Smooth muscle cell (in vitro differentiated cells): Measurements from ENCODE around the gene VKORC1. TPM values are rescaled to one million over a fixed set of nuclear protein-coding genes. Genes with fewer than 3 reads are reported as not detected.

Source experiments
- DNase-seq: peaks from one replicate; lab custom pipeline; 2025; ENCODE audit not compliant: unreplicated experiment; lab: John Stamatoyannopoulos, UW
- H2AFZ ChIP-seq: fragments of 200-600 bp; sonication (generic); 2 replicates; pipeline ENCODE4 v1.6.0; 2016; ENCODE audit warnings: antibody characterized with exemption, low read depth, mild to moderate bottlenecking
- H3F3A ChIP-seq: fragments of 200-600 bp; sonication (generic); 2 replicates; pipeline ENCODE4 v1.6.0; 2017; ENCODE audit warnings: antibody characterized with exemption, low read depth
- H3K27ac ChIP-seq: fragments of 200-600 bp; sonication (generic); 2 replicates; pipeline ENCODE4 v1.5.1; 2016; ENCODE audit warnings: low read depth, mild to moderate bottlenecking
- H3K27me3 ChIP-seq: fragments of 200-600 bp; sonication (generic); 2 replicates; pipeline ENCODE4 v1.6.1; 2016; ENCODE audit warnings: low read depth, mild to moderate bottlenecking
- H3K36me3 ChIP-seq: fragments of 200-600 bp; sonication (generic); 2 replicates; pipeline ENCODE4 v1.5.1; 2016; ENCODE audit warnings: low read depth
- H3K4me1 ChIP-seq: fragments of 200-600 bp; sonication (generic); 2 replicates; pipeline ENCODE4 v1.5.1; 2016; ENCODE audit warnings: low read depth
- H3K4me2 ChIP-seq: fragments of 200-600 bp; sonication (generic); 2 replicates; pipeline ENCODE4 v1.6.0; 2016; ENCODE audit warnings: mild to moderate bottlenecking
- H3K4me3 ChIP-seq: fragments of 200-600 bp; sonication (generic); 2 replicates; pipeline ENCODE4 v1.5.1; 2016; ENCODE audit warnings: mild to moderate bottlenecking
- H3K79me2 ChIP-seq: fragments of 200-600 bp; sonication (generic); 2 replicates; pipeline ENCODE4 v1.6.0; 2016; ENCODE audit warnings: low read depth, mild to moderate bottlenecking
- H3K9ac ChIP-seq: fragments of 200-600 bp; sonication (generic); 2 replicates; pipeline ENCODE4 v1.6.0; 2016; ENCODE audit warnings: low read depth
- H3K9me3 ChIP-seq: fragments of 200-600 bp; sonication (generic); replicated peaks from 2 replicates; pipeline ENCODE4 v1.5.1; 2016; ENCODE audit warnings: low read depth
- H4K20me1 ChIP-seq: fragments of 200-600 bp; sonication (generic); 2 replicates; pipeline ENCODE4 v1.6.0; 2016; ENCODE audit warnings: low read depth
- WGBS: methylation state at CpG from one replicate; pipeline ENCODE4 v1.1.7; 2016; ENCODE audit warnings: low lambda C conversion rate; 5-methylcytosine and 5-hydroxymethylcytosine counted together
- polyA plus RNA-seq: library from polyadenylated mRNA; unstranded; fragments of >200 nt; fragmentation: Nextera tagmentation; extraction: Ambion mirVana; gene quantifications from 2 replicates; pipeline ENCODE4 v1.2.1, GENCODE V29; 2016
- total RNA-seq: library from RNA; depleted of rRNA; stranded (reverse); fragments of >200 nt; gene quantifications from 2 replicates; pipeline ENCODE4 v1.2.3, GENCODE V29; 2014
- TF ChIP-seq, protein P1 (sequence below): fragments of 200-600 bp; sonication (generic); IDR thresholded peaks from 2 replicates; pipeline ENCODE4 v1.5.1; 2017; ENCODE audit warnings: borderline replicate concordance, mild to moderate bottlenecking, antibody characterized with exemption; ENCODE audit not compliant: insufficient read depth, poor library complexity, severe bottlenecking

The VKORC1 gene
- total and polyA plus RNA-seq, 2 experiments from 2014 or later: 253 to 394 TPM

DNA sequence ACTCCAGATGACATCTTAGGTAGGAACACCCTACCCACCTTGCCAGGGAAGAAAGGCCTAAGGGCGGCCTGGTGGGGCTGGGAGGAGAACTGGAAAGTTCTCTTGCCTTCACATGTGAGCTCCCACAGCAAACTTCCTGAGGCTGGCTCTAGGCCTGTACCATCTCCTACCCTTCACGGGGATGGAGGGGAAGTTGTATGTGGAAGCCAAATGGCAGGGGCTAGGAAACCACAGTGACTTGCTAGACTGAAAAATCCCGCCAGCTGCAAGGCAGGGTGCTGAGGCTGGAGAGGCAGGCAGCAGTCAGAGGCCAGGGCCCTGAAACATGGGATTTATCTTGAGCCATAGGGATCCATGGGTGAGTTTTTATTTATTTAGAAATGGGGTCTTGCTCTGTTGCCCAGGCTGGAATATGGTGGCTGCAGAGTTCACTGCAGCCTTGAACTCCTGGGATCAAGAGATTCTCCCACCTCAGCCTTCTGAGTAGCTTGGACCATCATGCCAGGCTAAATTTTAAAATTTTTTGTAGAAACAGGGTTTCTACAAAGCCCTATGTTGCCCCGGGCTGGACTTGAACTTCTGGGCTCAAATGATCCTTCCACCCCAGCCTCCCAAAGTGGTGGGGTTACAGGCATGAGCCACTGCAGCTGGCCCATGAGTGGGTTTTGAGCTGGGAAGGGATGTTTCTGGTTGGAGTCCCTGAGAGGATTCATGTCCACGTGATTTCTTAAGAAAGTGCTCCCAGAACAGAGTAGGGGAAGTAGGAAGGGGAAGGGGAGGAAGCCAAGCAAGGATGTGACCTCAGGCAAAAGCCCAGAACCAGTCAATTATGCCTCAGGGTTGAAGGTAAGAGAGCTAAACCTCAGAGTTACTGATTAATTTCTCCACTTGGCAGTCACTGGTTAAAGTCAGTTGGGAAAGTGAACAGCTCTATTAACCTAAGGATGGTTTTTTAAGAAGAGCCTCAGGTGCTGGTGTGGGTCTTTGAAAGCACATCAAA, 18.8 kb upstream of the VKORC1 start:
- TF ChIP-seq, protein P1, sequence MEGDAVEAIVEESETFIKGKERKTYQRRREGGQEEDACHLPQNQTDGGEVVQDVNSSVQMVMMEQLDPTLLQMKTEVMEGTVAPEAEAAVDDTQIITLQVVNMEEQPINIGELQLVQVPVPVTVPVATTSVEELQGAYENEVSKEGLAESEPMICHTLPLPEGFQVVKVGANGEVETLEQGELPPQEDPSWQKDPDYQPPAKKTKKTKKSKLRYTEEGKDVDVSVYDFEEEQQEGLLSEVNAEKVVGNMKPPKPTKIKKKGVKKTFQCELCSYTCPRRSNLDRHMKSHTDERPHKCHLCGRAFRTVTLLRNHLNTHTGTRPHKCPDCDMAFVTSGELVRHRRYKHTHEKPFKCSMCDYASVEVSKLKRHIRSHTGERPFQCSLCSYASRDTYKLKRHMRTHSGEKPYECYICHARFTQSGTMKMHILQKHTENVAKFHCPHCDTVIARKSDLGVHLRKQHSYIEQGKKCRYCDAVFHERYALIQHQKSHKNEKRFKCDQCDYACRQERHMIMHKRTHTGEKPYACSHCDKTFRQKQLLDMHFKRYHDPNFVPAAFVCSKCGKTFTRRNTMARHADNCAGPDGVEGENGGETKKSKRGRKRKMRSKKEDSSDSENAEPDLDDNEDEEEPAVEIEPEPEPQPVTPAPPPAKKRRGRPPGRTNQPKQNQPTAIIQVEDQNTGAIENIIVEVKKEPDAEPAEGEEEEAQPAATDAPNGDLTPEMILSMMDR: no peak
- no peak for DNase-seq
- Histone ChIP-seq H2AFZ (no peak overlapping the region), H3K4me2 (no peak overlapping the region), H3K79me2 (peaks cover 17% of the 10 kb centered on the region), H3K4me3 (no peak overlapping the region), H3K27ac (no peak overlapping the region), H3K36me3 (no peaks in the 10 kb centered on the region), H4K20me1 (no peaks in the 10 kb centered on the region), H3K9me3 (no peaks in the 10 kb centered on the region), H3K9ac (no peak overlapping the region), H3F3A (peaks cover 18% of the 10 kb centered on the region), H3K27me3 (no peaks in the 10 kb centered on the region), H3K4me1 (peaks cover 4% of the 10 kb centered on the region)
- WGBS: 92% methylated on average over 5 of the region's 5 CpGs

DNA sequence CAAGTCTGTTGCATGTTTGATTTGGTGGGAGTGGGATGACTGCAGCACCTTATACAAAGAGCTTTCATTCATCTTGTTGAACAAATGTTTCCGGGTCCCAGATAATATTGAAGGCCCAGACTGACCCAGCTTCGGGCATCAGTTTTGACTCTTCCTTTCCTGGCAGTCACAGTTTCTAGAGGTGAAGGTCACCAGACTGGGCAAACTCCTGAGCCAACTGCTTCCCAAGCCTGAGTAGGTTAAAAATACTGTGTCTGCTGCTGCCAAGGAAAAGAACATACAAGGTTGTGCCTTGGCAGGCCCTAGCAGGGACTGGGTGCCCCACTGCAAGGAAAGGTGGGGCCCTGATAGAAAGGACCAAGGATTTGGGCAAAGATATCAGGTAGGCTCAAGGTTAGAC, 18.1 kb upstream of the VKORC1 start:
- H2AFZ ChIP-seq: no peak overlapping the region

DNA sequence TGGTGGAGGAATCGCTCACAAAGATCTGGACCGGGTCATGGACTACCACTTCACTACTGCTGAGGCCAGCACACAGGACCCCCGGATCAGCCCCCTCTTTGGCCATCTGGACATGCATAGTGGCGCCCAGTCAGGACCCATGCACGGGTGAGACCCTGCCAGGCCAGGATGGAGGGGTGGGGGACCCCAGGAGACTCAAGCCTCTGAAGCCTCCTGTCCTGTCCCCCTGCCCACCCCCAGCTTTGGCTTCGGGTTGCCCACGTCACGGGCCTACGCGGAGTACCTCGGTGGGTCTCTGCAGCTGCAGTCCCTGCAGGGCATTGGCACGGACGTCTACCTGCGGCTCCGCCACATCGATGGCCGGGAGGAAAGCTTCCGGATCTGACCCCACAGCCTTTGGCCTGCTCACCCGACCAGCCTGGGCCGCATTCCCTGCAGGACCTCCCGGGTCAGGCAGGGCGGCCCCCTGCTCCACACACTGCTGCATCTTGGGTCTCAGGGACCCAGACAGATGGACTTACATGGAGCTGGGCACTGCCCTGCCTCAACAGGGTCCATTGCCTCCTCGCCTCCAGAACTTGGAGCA, 17.4 kb upstream of the VKORC1 start:
- Histone ChIP-seq H3F3A (peaks cover 14% of the 10 kb centered on the region), H3K9ac (no peak overlapping the region), H3K4me1 (peaks cover 4% of the 10 kb centered on the region), H3K79me2 (peaks cover 20% of the 10 kb centered on the region), H4K20me1 (no peaks in the 10 kb centered on the region), H3K36me3 (no peaks in the 10 kb centered on the region), H3K27me3 (no peaks in the 10 kb centered on the region), H3K9me3 (no peaks in the 10 kb centered on the region), H3K4me2 (no peak overlapping the region), H3K27ac (no peak overlapping the region), H3K4me3 (no peak overlapping the region), H2AFZ (no peak overlapping the region)
- WGBS: 96% methylated on average over 20 of the region's 23 CpGs
- no peak for DNase-seq
- TF ChIP-seq, protein P1: no peak

More for the DNA sequence above, 18.1 kb upstream of the VKORC1 start:
- H3K4me1 ChIP-seq: peaks cover 4% of the 10 kb centered on the region
- no peak for DNase-seq
- no peaks in the 10 kb centered on the region for H3K9me3 ChIP-seq
- no peaks in the 10 kb centered on the region for H4K20me1 ChIP-seq
- H3K27me3 ChIP-seq: no peaks in the 10 kb centered on the region
- peaks cover 20% of the 10 kb centered on the region for H3K79me2 ChIP-seq
- no peak overlapping the region for H3K4me2 ChIP-seq
- H3F3A ChIP-seq: peaks cover 14% of the 10 kb centered on the region
- H3K4me3 ChIP-seq: no peak overlapping the region
- TF ChIP-seq, protein P1: no peak
- no peaks in the 10 kb centered on the region for H3K36me3 ChIP-seq
- no peak overlapping the region for H3K27ac ChIP-seq
- WGBS: 92% methylated on average over 2 of the region's 2 CpGs
- no peak overlapping the region for H3K9ac ChIP-seq
